ENCODE measurements around the gene DTYMK.

DNA sequence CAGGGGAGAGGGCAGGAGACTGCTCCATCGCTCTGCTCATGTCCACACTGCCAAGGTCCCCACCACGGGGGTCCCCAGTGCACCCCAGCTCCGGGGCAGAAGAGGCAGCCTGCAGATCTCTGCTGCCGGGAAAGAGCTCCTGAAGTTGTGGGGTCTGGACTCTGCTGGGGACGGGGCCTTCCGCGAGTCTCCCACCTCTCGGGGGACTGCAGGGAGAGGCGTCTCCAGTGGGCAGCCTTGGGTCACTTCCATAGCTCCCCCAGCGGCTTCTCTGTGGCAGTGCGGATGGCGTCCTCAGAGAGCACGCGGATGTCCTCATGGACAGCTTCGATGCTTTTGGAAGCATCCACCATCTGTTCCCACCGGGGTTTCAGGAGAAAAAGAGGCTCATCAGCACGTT, 10.7 kb downstream of the DTYMK start:
- TF ChIP-seq POLR2A (IDR thresholded peaks at IDR 0.05), result no peak
- TF ChIP-seq, protein P1, sequence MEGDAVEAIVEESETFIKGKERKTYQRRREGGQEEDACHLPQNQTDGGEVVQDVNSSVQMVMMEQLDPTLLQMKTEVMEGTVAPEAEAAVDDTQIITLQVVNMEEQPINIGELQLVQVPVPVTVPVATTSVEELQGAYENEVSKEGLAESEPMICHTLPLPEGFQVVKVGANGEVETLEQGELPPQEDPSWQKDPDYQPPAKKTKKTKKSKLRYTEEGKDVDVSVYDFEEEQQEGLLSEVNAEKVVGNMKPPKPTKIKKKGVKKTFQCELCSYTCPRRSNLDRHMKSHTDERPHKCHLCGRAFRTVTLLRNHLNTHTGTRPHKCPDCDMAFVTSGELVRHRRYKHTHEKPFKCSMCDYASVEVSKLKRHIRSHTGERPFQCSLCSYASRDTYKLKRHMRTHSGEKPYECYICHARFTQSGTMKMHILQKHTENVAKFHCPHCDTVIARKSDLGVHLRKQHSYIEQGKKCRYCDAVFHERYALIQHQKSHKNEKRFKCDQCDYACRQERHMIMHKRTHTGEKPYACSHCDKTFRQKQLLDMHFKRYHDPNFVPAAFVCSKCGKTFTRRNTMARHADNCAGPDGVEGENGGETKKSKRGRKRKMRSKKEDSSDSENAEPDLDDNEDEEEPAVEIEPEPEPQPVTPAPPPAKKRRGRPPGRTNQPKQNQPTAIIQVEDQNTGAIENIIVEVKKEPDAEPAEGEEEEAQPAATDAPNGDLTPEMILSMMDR (IDR thresholded peaks at IDR 0.05), result no peak
